Measurements from ENCODE around the gene UBASH3A. TPM values are rescaled to one million over a fixed set of nuclear protein-coding genes. Genes with fewer than 3 reads are reported as not detected.

UBASH3A gene
- total RNA-seq, 3 donors from 2014 or later: 0.60 to 2.5 (median 1.8) TPM

DNA sequence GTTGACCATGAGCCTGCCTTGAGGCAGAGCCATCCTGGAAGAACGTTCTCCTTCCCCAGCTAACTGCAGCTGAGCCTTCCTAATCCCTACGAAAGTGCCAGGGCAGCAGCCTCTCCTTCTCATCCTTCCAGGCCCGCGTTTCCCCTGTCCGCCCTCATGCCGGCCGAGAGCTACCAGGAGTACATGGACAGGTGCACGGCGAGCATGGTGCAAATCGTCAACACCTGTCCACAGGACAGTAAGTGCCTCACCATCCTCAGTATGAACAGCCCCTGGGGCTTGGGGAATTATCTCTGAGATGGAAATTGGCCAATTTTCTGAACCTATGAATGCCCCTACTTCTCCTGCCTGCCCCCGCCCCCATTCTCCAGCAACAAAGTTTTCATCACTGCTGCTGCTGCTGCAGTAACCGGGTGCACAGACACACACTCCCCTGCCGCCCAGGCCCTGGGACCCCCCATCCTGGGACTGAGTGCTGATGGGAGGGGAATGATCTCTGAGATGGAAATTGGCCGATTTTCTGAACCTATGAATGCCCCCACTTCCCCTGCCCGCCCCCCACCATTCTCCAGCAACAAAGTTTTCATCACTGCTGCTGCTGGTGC lies 39.6 kb downstream of the UBASH3A start:
- intact Hi-C loops (cut with DNase I, micrococcal nuclease): no loop called here
- H3K4me1 ChIP-seq (ENCODE audit: low read depth): no peaks in the 10 kb centered on the region
- H3K36me3 ChIP-seq (ENCODE audit: low read depth): no peaks in the 10 kb centered on the region
- no peak for ATAC-seq
- TF ChIP-seq, protein P1, sequence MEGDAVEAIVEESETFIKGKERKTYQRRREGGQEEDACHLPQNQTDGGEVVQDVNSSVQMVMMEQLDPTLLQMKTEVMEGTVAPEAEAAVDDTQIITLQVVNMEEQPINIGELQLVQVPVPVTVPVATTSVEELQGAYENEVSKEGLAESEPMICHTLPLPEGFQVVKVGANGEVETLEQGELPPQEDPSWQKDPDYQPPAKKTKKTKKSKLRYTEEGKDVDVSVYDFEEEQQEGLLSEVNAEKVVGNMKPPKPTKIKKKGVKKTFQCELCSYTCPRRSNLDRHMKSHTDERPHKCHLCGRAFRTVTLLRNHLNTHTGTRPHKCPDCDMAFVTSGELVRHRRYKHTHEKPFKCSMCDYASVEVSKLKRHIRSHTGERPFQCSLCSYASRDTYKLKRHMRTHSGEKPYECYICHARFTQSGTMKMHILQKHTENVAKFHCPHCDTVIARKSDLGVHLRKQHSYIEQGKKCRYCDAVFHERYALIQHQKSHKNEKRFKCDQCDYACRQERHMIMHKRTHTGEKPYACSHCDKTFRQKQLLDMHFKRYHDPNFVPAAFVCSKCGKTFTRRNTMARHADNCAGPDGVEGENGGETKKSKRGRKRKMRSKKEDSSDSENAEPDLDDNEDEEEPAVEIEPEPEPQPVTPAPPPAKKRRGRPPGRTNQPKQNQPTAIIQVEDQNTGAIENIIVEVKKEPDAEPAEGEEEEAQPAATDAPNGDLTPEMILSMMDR (IDR thresholded peaks at IDR 0.05): no peak
- H3K9me3 ChIP-seq: no peaks in the 10 kb centered on the region
- peak in 1 of 3 donors; percentile 37 for DNase-seq
- H3K4me3 ChIP-seq: no peak overlapping the region

DNA sequence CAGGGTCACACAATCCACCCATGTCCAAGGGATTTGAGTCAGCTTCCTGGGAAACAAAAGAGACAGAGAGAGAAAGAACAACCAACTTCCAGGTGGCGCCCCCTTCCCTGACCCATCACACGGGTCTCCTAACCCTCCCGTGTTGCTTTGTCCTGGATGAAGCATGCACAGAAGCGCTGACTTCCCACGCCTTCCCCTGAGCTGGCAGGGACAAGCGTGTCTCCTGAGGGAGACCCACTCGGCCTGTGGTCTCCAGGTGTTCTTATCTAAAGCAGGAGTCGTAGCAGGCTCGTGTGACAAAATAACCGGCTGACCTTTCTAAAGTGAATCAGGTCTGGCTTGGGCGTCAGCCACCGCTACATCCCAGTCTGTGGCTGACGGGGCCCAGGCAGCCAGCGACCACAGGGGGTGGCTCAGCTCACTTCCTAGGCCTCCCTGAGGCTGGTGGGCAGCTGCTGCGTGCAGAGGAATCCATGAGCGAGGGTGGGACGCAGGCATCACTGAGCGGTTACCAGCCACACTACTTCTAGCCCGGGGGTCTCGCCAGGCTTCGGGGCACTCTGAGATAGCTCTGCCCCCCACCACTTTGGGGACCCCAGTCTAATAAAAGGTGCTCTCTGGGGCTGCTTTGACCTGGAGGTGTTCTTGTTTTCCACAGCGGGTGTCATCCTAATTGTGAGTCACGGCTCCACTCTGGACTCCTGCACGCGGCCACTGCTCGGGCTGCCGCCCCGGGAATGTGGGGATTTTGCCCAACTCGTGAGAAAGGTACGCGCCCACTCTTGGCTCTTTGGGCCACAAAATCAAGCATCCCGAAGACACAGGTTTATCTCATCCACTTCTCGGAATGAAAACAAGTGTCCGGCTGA lies 40.4 kb downstream of the UBASH3A start:
- H3K36me3 ChIP-seq (ENCODE audit: low read depth): no peaks in the 10 kb centered on the region
- DNase-seq: peak in 1 of 3 donors; percentile 40
- H3K9me3 ChIP-seq: no peaks in the 10 kb centered on the region
- intact Hi-C loops (cut with DNase I, micrococcal nuclease): no loop called here
- no peak overlapping the region for H3K4me3 ChIP-seq
- TF ChIP-seq, protein P1 (IDR thresholded peaks at IDR 0.05): no peak
- ATAC-seq: no peak
- H3K4me1 ChIP-seq (ENCODE audit: low read depth): no peaks in the 10 kb centered on the region

DNA sequence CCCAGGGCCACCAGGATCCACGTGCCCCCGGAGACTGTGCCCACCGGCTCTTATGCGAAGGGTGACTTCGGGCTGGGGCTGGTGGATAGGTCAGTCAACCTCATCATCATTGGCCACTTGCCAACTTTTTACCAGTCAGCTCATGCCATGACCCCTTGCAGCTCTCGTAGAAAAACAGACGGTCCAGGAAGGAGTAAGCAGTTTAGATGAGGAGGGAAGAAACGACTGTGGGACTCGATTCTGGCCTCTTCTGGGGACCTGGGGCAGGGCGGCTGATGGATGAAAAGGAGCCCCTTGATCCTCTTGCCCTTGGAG lies 41.0 kb downstream of the UBASH3A start:
- ATAC-seq (no peak), DNase-seq (no peak)
- no peak overlapping the region for H3K4me3 ChIP-seq
- no peaks in the 10 kb centered on the region for H3K36me3 ChIP-seq (ENCODE audit: low read depth)
- H3K4me1 ChIP-seq (ENCODE audit: low read depth): peaks cover 1% of the 10 kb centered on the region
- TF ChIP-seq, protein P1 (IDR thresholded peaks at IDR 0.05): no peak
- H3K9me3 ChIP-seq: no peaks in the 10 kb centered on the region
- intact Hi-C loops (cut with DNase I, micrococcal nuclease): no loop called here

DNA sequence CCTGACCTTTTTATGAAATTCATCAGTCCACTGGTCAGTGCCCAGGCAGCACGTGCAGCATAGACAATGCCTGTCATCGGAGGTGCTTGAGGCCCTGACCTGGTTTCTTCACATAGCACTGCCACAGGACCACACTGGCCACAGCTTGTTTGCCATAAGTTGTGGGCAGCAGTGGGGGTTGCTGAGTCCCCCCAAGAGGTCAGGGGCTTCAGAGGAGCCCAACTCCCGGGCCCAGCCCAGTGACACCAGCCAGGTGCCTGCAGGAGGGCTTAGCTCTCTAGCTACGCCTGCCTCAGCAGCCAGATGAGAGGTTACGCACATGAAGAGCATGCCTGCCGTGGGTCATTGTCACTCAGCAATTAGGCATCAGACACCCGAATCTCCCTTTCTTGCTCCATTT lies 41.6 kb downstream of the UBASH3A start:
- H3K4me1 ChIP-seq (ENCODE audit: low read depth): peaks cover 6% of the 10 kb centered on the region
- TF ChIP-seq, protein P1 (IDR thresholded peaks at IDR 0.05): no peak
- intact Hi-C loops (cut with DNase I, micrococcal nuclease): no loop called here
- ATAC-seq: no peak
- no peaks in the 10 kb centered on the region for H3K9me3 ChIP-seq
- DNase-seq: peak in 1 of 3 donors; percentile 36
- no peak overlapping the region for H3K4me3 ChIP-seq
- H3K36me3 ChIP-seq (ENCODE audit: low read depth): no peaks in the 10 kb centered on the region

DNA sequence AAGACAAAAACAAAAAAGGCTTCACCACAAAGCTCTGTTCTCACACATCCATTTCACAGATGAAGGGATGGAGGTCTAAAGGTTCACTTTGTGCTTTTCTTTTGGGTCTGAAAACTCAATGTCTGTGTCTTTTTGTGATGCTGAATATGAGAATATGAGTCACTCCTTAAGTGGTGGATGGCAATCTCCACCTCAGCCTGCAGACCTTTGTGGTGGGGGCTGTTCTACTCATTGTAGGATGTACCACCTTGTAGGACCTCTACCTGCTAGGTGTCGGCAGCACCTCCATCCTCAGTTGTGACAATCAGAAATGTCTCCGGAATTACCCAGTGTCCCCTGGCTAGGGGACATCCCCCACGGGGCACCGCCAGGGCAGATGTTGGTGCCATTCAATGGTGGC lies 42.8 kb downstream of the UBASH3A start:
- ATAC-seq (no peak), DNase-seq (no peak)
- no peaks in the 10 kb centered on the region for H3K36me3 ChIP-seq (ENCODE audit: low read depth)
- TF ChIP-seq, protein P1 (IDR thresholded peaks at IDR 0.05): no peak
- H3K9me3 ChIP-seq: no peaks in the 10 kb centered on the region
- intact Hi-C loops (cut with DNase I, micrococcal nuclease): no loop called here
- H3K4me3 ChIP-seq: no peak overlapping the region
- peaks cover 9% of the 10 kb centered on the region for H3K4me1 ChIP-seq (ENCODE audit: low read depth)
